NCI-H2196 (cell line): ENCODE measurements around the gene PHF24.
"Not testable (repeated sequence)": the region's sequence is repeated elsewhere in the genome, so short reads cannot be mapped to it uniquely, and the experiment has no call there.

ENCODE experiments used
- DNase-seq: peaks from one replicate; lab custom pipeline; 2025; ENCODE audit not compliant: unreplicated experiment; lab: John Stamatoyannopoulos, UW

The PHF24 gene

GRCh38 chr9:34996181-34996904 is 38.3 kb downstream of the PHF24 start:
- no peak for DNase-seq

DNA sequence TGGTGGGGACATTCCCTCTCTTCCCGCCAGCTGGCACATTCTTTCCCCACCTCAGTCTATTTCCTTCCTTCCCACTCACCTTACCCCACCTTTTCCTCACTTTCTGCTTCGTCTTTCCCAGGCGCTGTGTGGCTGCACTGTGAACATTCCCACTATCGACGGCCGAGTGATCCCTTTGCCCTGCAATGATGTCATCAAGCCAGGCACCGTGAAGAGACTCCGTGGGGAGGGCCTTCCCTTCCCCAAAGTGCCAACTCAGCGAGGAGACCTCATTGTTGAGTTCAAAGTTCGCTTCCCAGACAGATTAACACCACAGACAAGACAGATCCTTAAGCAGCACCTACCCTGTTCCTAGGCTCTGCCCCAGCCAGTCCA is 38.8 kb downstream of the PHF24 start:
- DNase-seq: no peak

DNA sequence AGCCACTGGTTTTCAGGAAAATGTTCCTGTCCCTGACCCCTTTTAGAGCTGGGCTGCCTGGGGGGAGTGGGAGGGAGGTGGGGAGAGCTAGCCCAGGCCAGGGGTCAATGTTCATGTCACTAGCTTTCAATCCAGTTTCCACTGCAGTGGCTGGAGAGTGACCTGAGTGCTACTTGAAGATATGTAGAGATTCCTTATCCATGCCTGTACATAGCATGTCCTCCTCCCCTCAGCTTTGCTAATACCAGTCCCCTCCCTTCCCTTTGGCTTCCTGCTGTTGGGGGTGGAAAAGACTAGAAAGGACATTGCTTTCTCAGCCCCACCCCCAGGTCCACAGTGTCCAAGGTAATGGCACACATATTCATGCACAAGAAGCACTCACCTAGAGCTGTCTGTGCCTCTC is 39.3 kb downstream of the PHF24 start:
- no peak for DNase-seq

GRCh38 chr9:34998266-34998665 is 40.2 kb downstream of the PHF24 start:
- DNase-seq: no peak

DNA sequence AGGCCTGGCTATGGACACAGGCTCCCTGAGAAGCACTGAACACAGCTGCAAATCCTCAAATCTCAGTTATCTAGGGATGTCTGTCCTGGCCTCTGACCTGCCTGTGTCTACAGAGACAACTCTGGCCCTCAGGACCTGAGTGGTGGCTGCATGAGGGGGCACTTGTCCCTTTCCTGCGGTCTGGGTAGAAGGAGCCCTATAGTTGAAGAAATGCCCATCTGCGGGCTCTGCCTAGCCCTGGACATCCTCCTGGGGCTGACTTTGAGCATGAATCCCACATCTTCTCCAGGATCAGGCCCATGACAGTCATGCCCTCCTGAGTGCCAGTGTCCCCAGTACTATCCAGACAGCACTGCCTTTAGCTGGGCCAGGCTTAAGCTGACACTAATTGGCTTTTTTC is 41.5 kb downstream of the PHF24 start:
- no peak for DNase-seq

DNA sequence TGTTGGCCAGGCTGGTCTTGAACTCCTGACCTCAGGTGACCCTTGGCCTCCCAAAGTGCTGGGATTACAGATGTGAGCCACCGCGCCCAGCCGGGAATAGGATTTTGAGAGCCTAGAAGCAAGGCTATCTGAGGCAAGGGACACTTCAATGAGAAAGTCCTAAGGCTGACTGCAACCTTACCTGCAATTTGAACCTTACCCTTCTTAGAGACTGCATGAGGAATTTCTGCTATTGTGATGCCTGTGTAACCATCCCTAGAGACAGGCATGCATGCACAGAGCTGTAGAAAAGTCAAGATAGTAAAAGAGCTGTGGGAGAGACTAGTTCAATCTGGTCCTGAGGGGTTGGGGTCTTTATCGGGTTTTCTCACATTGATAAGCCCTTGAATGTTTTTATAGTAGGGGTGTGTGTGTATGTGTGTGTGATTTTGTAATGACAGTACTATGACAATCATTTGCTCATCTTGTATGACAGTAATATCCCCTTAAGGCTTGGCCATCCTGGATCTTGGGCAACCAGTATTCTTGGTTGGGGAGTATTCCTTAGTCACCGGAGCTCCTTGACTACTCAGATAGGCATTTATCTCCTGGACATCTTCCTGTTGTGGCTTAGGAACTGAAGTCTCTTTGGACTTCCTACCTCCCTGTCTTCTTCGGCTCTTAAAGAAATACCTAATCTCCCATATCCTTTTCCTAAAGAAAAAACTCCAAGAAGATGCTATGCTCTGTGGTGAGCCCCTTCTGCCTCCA is 42.6 kb downstream of the PHF24 start:
- DNase-seq: no peak

DNA sequence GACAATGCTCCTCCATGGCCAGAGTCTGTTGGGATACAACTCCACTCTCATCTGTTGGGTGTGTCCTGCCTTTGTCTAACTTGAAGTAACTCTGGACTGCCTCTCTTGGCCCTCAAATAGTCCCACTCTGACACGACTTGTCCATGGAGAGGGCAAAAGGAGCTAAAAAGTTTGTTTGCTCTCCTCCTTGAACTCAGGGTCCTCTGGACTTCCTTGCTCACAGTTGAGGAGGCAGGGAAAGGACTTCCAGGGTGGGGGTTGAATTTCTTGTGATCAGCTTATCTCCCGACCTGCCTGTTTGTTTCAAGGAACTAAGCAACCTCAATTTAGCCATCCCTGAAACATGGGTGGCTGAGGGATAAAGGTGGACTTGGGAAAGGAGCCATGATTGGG is 43.2 kb downstream of the PHF24 start:
- DNase-seq: no peak

GRCh38 chr9:35001803-35002502 is 43.9 kb downstream of the PHF24 start:
- DNase-seq: no peak

DNA sequence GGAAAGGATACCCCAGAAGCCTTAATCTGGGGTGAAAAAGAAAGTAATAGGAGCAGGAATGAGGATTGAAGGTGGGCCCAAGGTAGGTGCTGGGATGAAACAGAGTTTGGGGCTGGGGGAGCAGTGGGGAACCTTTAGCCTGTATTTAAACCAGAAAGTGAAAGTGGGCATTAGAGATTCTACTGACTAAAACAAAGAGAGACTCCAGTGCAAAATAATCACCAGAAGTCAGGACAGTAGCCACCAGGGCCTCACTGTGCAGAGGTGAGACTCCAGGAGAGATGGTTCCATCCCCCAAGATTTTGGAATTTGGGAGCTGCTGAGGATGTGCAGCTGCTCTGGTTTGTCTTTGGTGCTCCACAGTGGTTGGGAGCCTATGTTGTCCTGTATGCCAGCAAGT is 44.5 kb downstream of the PHF24 start:
- DNase-seq: no peak

DNA sequence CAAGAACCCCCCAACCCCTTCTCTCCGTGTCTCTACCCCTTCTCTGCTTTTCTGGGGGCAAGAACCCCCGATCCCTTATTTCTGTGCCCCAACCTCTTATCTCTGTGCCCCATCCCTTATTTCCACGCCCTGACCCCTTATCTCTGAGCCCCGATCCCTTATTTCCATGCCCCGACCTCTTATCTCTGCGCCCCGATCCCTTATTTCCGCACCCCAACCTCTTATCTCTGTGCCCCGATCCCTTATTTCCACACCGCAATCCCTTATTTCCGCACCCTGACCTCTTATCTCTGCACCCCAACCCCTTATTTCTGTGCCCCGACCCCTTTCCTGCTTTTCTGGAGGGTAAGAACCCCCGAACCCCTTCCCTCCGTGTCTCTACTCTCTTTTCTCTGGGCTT is 46.2 kb downstream of the PHF24 start:
- DNase-seq: not testable (repeated sequence)

DNA sequence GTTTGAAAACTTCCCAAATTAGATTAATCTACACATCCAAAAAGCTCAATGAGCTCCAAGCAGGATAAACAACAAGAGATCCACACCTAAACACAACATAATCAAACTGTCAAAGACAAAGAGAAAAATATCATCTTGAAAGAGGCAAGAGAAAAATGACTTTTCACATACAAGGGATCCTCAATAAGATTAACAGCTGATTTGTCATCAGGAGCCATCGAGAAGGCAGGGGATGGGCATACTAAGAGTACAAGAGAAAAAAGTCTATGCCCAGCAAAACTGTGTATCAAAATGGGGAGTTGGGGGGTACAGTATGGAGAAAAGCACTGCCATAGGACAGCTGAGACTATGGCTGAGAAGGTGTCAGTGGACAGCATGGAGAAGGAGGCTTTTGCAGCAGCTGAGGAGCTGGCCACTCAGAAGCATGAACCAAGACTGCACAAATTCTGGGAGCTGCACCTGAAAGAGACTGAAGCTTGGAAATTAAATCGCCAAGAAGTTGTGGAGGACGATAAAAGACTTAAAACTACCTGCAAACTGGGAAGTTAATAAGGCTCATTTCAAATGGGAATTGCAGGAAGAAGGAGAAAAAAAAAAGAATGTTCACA is 52.4 kb downstream of the PHF24 start:
- no peak for DNase-seq

GRCh38 chr9:35014517-35014916 is 56.4 kb downstream of the PHF24 start:
- no peak for DNase-seq

GRCh38 chr9:35023443-35023842 is 65.4 kb downstream of the PHF24 start:
- not testable (repeated sequence) for DNase-seq

DNA sequence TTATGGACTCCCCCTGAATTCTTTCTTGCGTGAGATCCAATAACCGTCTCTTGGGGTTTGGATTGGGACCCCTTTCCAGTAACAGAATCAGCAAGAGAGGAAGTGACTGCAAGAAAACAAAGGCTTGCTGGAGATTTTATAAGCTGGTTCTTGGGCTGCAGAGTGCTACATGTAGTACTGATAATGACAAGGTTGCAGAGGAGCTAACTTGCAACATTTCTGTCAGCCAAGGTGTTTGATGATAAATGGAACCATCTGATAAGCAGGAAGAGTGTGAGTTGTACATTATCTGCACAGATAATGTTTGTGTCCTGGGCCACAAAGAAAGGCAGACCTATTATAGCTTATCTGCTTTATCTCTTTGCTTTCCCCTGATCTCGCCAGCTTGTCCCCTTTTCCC is 68.6 kb downstream of the PHF24 start:
- no peak for DNase-seq

DNA sequence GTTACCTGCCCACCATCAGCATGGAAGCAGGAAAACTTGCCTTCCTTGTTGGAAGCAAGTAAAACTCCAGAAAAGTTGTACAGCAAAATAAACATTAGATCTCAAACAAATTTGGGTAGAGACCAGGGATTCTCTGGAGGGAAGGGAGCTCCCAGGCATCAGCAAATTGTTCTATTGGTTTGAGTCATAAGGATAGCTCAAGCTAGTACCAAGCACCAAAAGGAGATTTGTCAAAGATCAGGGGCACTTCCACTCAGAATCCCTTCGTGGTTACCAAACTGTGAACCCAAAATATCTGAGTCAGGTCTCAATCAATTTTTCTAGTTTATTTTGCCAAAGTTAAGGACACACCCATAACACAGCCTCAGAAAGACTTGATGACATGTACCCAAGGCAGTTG is 69.3 kb downstream of the PHF24 start:
- DNase-seq: no peak

DNA sequence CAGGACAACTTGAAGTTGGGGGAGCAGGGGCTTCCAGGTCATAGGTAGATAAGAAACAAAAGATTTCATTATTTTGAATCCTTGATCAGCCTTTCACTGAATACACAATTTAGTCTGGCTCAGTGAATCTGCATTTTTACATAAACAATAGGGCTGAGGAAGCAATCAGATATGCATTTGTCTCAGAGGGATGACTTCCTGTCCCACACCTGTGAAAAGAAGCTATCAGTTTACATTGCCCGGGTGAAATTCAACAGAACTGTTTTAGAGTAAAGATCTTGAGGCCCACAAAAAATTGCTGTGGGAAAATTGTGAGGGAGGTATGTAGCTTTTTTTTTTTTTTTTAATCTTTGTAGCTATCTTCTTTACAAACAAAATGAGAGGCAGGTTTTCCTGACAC is 69.8 kb downstream of the PHF24 start:
- DNase-seq: no peak

DNA sequence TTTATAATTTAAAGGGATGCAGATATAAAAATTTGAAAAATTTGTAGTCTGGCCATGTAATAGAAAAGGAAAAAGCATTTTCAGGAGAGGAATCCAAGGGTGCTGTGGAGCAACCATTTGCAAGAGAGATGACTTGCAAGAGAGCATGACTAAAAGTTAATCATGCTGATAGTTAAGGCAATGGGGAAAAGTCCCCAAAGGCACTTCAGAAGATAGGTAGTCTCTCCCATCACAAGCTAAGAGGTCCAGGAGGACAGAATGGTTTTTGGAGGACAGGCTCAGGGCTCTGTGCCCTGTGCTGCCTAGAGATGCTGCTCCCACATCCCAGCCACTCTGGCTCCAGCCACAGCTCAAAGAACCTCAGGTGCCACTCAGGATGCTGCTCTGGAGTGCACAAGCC is 70.3 kb downstream of the PHF24 start:
- no peak for DNase-seq

DNA sequence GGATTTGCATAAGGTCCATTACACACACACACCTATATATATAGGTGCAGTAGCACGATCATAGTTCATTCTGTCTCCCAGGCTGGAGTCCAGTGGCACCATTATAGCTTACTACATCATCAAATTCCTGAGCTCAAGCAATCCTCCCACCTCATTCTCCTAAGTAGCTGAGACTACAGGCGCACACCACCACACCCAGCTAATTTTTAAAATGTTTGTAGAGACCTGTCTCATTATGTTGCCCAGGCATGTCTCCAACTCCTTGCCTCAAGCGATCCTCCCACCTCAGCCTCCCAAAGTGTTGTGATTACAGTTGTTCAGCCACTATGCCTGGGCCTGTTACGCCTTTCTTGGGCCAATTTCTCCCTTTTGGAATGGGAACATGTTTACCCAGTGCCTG is 71.2 kb downstream of the PHF24 start:
- DNase-seq: no peak

DNA sequence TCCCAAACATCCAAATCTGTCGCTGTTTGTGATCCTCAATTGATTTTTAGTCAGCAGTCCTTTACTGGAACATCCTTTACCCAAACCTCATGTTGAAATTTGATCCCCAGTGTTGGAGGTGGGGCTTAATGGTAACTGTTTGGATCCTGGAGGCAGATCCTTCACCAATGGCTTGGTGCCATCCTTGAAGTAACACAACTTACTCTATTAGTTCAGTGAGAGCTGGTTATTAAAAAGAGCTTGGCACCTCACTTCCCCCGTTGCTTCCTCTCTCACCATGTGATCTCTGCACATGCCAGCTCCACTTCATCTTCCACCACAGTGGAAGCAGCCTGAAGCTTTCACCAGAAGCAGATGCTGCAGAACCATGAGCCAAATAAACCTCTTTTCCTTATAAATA is 71.8 kb downstream of the PHF24 start:
- no peak for DNase-seq
